GM21619 (cell line): ENCODE data around the gene MEDAG.

Experiments used
- ATAC-seq: cut with Tn5 transposase; IDR thresholded peaks from one replicate; pipeline ENCODE4 v1.9.1; 2021; ENCODE audit not compliant: unreplicated experiment

The MEDAG gene

DNA sequence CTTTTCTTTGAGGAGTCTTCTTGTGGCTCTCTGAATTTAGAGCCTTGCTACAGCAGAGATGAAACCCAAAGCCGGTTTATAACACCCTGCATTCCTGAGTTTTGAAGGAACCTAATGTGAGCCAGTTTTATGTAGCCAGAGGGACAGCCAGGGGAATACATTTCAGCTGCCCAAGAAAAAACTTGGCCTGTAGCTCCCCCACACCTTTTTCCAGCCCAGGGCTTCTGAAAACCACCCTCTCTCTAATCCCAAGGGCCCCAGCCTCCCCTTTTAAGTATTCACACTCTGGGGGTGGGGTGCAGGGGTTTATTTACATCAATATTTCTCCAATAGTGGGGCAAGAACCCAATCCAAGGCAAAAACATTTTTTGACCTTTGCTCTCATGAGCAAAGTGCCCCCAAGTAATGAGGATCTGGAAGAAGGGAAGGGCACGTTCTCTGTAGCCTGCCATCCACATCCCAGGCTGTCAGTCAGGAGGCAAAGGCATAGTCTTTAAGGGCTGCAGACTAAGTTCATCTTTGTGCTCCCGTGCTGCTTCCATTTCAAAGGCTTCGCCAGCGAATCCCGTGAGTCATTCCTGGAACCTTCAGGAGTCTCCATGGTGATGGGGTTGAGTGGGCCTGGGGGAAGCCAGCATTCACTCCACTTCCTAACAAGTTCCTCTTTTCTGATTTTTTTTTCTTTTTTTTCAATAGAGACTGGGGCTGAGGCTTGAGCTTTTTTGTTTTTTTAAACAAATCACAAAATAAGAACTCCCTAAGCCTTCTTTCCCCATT, 33.2 kb upstream of the MEDAG start:
- no peak for ATAC-seq

DNA sequence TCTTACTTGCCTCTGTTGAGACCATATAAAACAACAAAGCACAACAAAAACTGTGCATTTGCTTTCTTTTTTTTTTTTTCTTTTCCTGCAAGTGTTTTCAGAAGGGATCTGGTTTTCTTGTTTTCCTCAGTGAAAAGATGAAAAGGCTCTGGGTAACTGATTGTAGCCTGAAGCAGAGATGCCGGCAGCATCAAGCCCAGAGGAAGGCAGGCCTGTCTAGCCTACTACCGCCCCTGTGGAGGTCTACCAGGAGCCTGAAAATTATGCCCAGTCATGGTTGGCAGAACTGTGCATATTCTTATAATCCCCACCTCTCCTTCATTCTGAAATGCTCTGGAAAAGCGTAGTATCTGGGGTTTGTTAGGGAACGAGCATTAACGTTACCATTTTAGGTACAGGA, 32.6 kb upstream of the MEDAG start:
- ATAC-seq: no peak

DNA sequence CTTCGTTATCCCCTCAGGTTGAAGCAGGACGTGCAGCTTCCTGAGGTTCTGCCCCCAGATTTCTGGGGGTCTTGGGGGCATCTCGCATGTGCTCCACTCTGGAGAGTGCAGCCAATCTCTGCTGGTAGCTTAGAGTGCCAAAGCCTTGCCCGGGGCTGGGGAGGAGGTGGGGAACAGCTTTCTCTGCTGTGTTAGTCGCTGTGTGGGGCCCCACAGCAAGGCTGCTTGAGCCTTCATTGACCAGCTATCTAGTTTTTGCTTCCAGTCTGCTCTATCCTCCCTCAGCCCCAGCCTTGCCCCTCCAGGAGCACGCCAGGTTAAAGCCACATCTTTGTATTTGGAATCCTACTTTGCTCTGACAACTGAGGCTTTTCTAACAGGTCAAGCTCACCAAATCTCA, 32.0 kb upstream of the MEDAG start:
- ATAC-seq: no peak

DNA sequence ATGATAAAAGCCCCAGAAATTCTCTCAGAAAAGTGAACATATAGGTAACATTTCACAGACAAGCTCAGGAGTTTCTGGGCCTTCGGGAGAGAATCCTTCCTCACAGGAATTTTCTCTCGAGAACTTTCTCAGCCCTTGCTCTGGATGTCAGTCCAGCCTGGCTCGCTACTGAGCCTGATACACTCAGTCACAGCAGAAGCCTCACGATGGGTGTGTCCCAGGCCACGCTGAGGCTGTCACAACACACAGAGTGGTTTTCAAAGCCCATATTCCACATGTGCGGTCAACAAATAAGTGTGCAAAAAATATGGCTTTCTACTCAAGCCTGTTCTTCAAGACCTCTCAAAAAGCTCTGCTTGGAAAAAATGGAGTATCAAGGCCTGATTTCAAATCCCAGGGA, 31.5 kb upstream of the MEDAG start:
- no peak for ATAC-seq

DNA sequence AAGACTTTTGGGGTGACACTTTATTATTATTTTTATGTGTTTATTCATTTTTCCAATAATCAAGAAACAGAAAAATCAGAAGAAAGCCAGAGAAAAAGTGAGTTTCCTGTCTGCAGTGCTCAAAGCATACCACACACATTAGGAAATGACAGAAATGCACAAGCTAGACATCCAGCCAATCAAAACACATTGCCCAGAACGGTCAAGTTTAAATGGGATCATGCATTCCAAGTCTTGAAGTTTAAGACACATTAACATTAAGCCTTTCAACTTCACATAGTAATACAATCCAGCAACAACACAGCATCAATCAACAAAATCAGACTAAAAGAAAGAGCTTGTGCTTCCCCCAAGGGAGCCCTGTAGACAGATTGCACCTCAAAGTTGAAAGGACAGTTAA, 28.7 kb upstream of the MEDAG start:
- ATAC-seq: no peak

DNA sequence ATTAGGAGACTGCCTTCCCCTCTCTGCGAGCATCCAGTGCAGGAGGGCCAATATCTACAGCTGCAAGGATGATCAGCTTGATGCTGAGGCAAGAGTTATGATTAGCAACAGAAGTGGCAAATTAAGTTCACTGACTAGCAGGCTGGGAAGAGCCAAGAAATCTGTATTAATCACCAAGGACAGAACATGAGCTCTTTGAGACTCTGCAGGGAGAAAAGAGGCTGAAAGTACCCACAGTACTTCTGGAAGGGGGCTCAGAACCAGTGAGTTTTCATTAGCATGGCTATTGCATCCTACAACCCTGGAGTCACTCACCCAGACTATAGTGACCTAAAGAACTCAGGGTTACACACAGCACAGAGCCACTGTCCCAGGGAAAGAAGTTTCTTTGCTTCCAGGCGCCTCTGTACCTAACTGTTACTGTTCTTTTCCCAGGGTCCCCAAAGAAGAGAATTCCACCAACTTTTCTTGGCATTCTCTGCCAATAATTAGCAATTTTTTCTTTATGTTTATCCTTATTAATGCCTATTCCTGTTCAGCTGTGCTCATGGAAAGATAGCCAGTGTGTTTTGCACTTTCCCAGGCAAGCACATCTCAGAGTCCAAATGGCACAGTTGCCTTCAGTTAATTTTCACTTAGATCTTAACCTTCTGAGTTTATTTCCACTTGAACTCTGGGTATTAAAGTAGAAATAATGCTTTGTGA, 25.8 kb upstream of the MEDAG start:
- no peak for ATAC-seq

DNA sequence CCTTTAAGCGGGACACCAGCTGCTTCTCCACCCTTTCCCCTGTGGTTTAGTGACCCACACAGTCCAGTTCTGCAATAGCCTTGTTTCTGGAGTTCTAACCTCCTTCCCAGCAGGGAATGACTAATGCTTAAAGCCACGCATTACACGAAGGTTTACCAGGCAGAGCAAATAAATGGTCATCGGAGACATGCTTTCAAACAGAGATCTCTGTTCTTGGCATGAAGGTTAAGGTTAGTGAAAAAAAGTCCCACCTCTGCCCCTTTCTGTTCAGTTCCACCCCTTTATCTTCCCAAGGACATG, 25.3 kb upstream of the MEDAG start:
- ATAC-seq: no peak

DNA sequence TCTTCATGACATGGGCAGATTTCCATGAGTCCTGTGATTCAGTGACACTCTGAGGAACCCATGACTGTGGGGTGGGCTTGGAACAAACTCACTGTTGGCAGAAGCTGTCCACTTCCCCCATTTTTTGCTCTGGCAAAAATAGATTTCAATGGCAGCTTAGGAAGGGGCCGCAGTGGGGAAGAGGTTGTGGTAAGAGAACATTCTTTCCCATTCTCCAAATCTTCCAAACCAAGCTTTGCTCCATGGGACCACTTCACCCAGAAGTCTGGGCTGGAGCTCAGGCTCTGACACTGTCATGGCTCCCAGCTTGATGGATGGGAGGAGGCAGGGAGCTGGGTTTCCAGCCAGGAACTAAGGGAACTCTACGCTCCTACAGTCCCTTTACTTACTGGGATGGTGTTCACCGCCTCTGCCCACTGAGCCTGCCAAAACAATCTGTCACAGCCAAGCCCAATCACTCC, 24.9 kb upstream of the MEDAG start:
- no peak for ATAC-seq

DNA sequence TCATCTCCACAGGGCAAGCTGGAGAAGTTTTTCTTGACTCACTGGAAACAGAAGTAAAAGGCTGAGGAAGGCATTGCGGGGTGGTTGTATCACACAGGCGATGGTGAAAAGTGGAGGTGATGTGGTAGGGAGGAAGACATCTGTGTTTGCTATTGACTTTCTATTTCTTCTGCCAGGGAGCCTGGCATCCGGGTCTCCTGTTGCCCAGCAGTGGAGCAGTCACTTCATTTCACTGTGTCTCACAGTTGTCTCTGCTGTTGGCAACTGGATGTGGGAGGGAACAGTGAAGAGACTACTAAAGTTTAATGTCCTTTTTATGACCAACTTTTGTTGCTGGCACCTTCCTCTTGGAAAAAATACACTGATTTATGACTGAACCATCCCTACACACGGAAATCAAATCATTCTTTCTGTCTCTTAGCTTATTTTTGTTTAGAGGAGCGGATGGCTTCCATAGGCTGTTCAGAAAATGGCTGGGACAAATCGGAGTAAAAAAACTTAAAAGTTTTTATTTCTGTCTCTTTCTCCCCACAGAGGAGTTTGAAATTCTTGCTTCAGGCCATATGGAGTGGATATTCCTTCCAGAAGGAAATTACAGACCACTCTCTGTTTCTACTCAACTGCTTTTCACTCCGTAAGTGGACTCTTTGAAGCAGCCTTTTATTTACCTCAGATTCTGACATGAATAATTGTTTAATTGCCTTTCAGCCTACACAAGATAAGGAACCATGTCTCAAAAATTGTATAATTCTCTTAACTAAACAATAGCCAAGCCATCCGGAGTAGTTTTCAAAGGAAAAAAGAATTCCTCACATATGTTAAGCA, 23.8 kb upstream of the MEDAG start:
- no peak for ATAC-seq

DNA sequence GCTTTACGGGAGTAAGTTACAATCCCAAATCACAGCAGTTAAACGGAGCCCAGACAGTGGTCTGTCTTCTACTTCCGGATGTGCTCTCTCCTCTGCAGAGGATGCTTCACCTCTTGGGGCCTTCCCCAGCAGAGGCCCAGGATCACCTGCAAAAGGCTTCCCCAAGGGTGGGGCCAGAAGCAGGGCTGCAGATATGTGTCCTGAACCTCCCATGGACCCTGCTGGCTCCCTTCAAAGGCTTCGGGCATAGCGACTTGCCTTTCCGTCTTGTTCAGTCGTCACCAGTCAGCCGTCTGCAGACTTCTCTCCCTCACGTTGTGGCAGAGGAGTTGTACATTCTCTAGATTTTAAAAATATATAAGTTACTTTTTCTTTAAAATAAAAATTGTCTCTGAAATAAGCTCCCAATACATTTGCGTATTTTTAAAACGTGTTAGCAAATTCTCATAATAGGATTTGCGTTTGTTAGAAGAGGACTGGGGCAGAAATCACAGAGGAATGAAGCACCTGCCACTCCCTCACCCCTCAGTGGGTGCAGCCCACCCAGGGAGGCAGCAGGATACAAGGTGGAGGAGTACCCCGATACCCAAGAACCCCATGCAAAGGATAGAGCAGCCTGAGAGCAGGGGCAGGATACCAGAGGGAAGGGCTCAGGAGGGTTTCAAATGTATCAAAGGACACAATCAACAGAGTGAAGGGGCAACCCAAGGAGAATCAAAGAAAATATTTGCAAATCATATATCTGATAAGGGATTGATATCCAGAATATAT, 22.9 kb upstream of the MEDAG start:
- ATAC-seq: no peak

DNA sequence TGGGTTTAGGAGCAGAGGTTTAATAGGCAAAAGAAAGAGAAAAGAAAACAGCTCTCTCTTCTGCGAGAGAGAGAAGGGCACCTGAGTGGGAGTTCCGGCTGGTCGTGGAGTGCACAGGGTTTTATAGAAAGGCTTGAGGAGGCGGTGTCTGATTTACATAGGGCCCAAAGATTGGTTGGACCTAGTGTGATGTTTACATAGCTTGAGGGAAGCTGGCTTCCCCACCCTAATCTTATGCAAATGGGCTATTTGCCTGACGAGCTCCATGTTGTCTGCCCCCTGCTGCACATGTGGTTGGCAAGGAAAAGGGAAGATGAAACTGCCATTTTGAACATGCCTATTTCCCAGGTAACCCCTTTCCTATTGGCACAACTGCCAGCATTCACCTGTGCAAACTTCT, 21.5 kb upstream of the MEDAG start:
- no peak for ATAC-seq

DNA sequence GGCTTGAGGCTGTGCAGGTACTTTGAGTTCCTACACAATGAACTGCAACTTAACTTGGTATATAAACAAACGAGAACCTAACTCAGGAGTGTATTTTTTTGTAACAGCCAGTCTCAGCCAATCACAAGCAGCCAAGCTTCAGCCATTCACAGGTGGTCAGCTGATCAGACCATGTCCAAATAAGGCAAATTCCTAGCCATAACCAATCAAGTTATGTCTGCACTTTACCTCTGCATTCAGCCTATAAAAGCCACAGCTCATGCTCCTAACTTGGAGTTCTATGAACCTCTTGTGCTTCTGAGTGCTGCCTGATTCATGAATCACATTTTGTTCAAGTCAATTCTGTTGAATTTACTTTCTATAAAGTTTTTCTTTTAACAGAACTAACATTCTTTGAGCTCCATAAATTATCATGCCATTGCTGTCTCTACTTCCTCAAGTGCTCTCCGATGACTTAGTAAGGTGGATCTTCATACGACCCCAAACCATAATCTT, 16.8 kb upstream of the MEDAG start:
- ATAC-seq: no peak

DNA sequence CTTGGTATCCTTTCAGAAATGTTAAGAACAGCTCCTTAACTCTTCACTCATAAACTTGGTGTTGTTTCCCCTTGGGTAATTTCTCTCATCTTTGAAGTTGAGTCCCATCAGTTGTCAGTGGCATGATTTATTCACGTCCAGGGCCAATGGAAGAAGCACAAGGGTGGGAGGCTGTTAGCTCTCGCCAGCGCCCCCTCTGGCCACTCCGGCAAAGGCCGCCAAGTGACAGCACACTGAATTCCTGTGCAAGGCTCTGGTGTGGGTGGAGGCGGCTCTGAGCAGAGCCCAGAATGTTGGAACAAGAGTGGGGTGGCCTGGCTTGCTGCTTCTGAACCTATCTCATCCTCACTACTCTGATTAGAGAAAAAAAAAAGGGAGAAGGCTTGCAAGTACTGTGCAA, 13.1 kb upstream of the MEDAG start:
- ATAC-seq: no peak

DNA sequence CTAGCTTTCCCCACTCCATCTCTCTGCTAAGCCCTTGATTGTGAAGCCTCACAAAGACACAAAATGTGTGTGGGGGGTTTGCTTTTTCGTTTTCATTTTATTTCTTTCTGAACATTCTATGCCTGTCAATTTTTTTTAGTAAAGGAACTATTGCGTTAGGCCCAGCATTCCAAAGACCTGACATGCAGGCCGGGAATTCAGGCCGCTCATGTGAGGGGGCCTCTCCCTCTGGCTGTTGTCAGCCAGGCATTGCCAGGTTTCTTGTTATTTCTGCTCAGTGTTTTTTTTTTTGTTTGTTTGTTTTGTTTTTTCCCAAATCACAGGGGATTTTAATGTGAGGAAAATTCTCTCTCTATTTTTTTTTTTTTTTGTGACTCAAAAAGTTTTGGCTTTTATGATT, 10.3 kb upstream of the MEDAG start:
- no peak for ATAC-seq

DNA sequence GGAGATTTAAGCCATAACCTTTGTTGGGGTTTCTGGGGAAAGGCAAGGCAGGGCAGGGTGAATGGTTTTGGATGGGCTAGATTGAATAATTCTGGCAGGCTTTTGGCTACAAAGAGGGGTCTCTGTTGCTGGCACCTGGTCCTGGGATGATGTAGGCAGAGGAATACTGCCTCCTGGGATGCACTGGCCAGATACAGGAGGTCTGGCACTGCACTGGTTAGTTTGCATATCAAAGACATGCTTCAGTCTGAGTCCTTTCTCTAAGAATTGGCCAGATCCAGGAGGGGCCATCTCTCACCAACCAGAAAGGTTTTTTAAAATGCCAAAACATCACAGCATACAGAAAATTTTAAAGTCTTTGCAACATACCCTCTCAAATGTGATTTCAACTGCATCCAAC, 8.0 kb upstream of the MEDAG start:
- ATAC-seq: no peak

DNA sequence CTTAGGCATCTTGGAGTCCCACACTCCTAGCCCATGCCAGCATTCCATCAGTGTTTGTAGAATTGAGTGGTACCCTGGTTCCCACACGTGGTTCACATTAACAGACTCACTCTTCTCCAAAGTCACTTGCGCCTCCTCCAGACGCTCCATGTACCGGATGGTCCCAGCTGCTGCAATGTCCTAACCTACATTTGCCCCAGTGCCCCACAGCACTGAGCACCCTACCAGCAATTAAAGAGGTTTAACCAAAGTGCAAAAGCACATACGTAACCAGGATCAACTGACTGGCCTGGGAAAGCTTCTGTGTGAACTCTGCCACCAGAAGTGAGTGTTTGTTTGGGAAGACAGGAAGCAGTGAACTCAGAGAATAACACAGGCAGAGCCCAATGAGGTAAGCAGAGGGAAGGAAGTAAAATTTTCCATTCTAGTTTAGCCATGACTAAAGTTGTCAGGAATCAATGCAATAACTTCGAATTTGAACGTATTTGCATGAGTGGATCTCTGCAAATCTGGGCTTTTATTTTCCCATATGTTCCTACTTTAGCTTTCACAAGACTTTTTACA, 7.3 kb upstream of the MEDAG start:
- ATAC-seq: no peak

DNA sequence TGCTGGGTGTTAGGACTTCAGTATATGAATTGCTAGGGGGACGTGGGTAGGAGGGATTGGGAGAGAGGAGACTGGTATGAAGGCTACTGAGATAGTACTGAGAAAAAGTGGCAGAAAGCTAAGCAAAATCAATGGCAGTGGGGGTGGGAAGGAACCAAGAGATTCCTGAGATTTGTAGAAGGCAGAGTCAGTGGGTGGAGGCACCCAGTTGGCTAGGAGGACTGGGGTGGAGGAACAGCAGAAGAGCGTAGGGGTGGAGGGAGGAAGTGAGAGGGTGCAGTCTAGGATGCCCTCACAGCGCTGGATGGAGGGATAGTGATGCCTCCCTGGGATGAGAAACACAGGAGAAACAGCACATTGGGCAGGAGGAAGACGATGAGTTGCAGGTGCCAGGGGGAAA, 5.6 kb upstream of the MEDAG start:
- ATAC-seq: no peak

DNA sequence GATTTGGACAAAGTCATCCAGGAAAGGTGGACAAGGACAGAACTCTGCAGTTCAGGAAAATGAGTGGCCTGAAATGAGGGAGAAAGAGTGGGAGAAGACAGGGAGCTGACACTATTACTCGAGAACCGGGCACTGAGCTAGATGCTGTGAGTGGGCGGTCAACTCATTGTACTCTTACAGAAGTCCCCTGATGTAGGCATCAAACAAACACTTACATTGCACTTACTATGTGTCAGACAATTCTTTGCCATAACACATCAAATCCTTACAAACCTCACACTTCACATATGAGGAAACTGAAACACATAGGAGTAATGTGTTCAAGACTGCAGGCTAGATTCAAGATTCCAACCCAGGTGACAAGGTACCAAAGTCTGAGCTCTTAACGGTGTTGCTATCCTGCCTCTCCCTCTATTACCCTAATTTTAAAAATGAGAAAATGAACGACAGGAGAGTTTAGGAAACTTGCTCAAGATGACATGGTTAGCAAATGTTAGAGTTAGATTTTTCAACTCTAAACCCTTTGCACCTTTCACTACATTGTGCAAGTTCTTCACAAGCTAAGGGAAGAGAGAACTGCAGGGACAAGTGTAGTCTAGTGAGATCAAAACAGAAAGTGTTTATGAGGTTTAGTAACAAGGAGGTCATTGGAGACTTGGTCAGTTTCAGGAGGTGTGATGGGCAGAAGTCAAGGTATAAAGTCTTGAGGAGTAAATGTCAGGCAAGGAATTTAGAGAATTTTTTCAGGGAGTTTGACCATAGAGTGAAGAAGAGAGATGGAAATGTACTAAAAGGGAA, 4.9 kb upstream of the MEDAG start:
- no peak for ATAC-seq

DNA sequence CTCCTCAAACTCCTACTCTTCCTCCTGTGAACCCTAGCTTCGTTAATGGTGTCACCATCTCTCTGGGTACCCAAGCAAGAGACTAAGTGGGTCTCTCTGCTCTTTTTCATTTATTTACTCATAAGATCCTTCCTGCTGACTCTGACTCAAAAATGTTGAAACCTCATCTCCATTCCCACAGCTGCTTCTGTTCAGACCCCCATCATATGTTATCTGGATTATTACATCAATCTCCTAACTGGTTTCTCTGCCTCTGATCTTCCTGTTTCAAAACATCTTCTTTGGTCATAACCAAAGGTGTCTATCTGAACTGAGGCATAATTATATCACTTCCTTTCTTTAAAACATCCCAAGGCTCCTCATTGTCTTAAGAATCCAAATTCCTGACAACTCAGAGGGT, 2.0 kb upstream of the MEDAG start:
- ATAC-seq: no peak
